Keratinocyte (primary cell): ENCODE measurements around the gene ODAM.
"Not testable (repeated sequence)": the region's sequence is repeated elsewhere in the genome, so short reads cannot be mapped to it uniquely, and the experiment has no call there.

ENCODE experiments used
- EZH2 ChIP-seq: IDR thresholded peaks from one replicate; pipeline ENCODE4 v1.6.1; 2012; ENCODE audit warnings: inconsistent platforms, mild to moderate bottlenecking, low read length, moderate library complexity
- TF ChIP-seq, protein P1 (sequence below), 3 experiments: IDR thresholded peaks in 1 of 3; conservative IDR thresholded peaks in 1 of 3; optimal IDR thresholded peaks in 1 of 3; 2 replicates in 2 of 3; 3 replicates in 1 of 3; pipeline versions ENCODE3 to v1.5.1; 2011; ENCODE audit warnings: low read length in 3 of 3, mild to moderate bottlenecking in 3 of 3, moderate library complexity in 2 of 3, control low read depth in 1 of 3, inconsistent platforms in 1 of 3; ENCODE audit not compliant: insufficient read depth in 2 of 3; ENCODE audit errors: extremely low read depth in 1 of 3

DNA sequence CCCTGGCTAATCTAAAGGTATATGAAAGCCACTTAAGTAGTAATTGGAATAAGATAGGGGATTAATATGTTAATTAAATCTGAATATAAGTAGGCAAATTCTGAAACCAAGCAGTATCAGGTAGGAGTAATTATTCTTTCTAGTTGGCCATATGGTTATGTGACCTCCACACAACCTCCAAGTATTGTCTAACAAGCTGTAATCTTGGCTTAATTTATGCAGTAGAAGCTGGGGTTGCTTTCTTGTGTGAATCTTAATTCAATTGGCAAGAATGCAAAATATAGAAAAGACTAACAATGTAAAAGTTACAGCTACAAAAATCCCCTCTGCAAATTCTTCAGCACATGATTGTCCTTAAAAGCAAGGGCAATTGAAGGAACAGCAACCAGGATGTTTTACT, 20.6 kb downstream of the ODAM start:
- TF ChIP-seq, protein P1, sequence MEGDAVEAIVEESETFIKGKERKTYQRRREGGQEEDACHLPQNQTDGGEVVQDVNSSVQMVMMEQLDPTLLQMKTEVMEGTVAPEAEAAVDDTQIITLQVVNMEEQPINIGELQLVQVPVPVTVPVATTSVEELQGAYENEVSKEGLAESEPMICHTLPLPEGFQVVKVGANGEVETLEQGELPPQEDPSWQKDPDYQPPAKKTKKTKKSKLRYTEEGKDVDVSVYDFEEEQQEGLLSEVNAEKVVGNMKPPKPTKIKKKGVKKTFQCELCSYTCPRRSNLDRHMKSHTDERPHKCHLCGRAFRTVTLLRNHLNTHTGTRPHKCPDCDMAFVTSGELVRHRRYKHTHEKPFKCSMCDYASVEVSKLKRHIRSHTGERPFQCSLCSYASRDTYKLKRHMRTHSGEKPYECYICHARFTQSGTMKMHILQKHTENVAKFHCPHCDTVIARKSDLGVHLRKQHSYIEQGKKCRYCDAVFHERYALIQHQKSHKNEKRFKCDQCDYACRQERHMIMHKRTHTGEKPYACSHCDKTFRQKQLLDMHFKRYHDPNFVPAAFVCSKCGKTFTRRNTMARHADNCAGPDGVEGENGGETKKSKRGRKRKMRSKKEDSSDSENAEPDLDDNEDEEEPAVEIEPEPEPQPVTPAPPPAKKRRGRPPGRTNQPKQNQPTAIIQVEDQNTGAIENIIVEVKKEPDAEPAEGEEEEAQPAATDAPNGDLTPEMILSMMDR (optimal IDR thresholded peaks at IDR 0.05 in 1 of 3, IDR thresholded peaks at IDR 0.05 in 1 of 3, conservative IDR thresholded peaks at IDR 0.05 in 1 of 3; ENCODE audit: extremely low read depth in 1 of 3, insufficient read depth in 2 of 3, low read length in 3 of 3) = not testable (repeated sequence)
- TF ChIP-seq EZH2 = not testable (repeated sequence)
